ENCODE measurements around the gene CPLANE1. TPM values are rescaled to one million over a fixed set of nuclear protein-coding genes. Genes with fewer than 3 reads are reported as not detected.
"Not testable (repeated sequence)": the region's sequence is repeated elsewhere in the genome, so short reads cannot be mapped to it uniquely, and the experiment has no call there.

CPLANE1 gene
- total and polyA plus RNA-seq, 2 experiments from 2014 or later = 5.8 to 13.7 TPM

- no peaks in the 10 kb centered on the region for H3K36me3 ChIP-seq
- no peak for DNase-seq (ENCODE audit: low read depth in 1 of 2, low spot score in 1 of 2)
- H3K27me3 ChIP-seq = no peaks in the 10 kb centered on the region
- TF ChIP-seq CTCF (IDR thresholded peaks at IDR 0.05; ENCODE audit: low read depth, low read length) = no peak
- no peak overlapping the region for H3K4me3 ChIP-seq
- H3K4me1 ChIP-seq (ENCODE audit: low read depth) = peaks cover 15% of the 10 kb centered on the region
- H3K9me3 ChIP-seq (ENCODE audit: low read depth) = no peaks in the 10 kb centered on the region
- H3K27ac ChIP-seq = peak overlapping the region; percentile 2
Measured at GRCh38 chr5:37090123-37090726, 159.0 kb downstream of the CPLANE1 start.

GRCh38 chr5:37088009-37088408, 161.2 kb downstream of the CPLANE1 start:
- Histone ChIP-seq H3K27me3 (no peaks in the 10 kb centered on the region), H3K27ac (no peak overlapping the region), H3K9me3 (ENCODE audit: low read depth) (no peaks in the 10 kb centered on the region), H3K36me3 (no peaks in the 10 kb centered on the region), H3K4me1 (ENCODE audit: low read depth) (peaks cover 17% of the 10 kb centered on the region), H3K4me3 (no peak overlapping the region)
- DNase-seq (ENCODE audit: low read depth in 1 of 2, low spot score in 1 of 2) = no peak
- TF ChIP-seq CTCF (IDR thresholded peaks at IDR 0.05; ENCODE audit: low read depth, low read length) = no peak

- Histone ChIP-seq H3K4me1 (ENCODE audit: low read depth) (peaks cover 20% of the 10 kb centered on the region), H3K4me3 (no peak overlapping the region), H3K27me3 (no peaks in the 10 kb centered on the region), H3K9me3 (ENCODE audit: low read depth) (no peaks in the 10 kb centered on the region), H3K36me3 (no peaks in the 10 kb centered on the region), H3K27ac (no peak overlapping the region)
- DNase-seq (ENCODE audit: low read depth in 1 of 2, low spot score in 1 of 2) = peak in 1 of 2 donors; percentile 38
- no peak for TF ChIP-seq CTCF (IDR thresholded peaks at IDR 0.05; ENCODE audit: low read depth, low read length)
Measured at GRCh38 chr5:37086466-37087173, 162.6 kb downstream of the CPLANE1 start.

- H3K27me3 ChIP-seq; H3K27ac ChIP-seq; H3K36me3 ChIP-seq; H3K4me3 ChIP-seq; H3K9me3 ChIP-seq (ENCODE audit: low read depth); DNase-seq (ENCODE audit: low read depth in 1 of 2, low spot score in 1 of 2): not testable (repeated sequence)
- peaks cover 20% of the 10 kb centered on the region for H3K4me1 ChIP-seq (ENCODE audit: low read depth)
Measured at GRCh38 chr5:37086026-37086425, 163.2 kb downstream of the CPLANE1 start.

- not testable (repeated sequence) for H3K4me1 ChIP-seq (ENCODE audit: low read depth); H3K9me3 ChIP-seq (ENCODE audit: low read depth); H3K27ac ChIP-seq; H3K4me3 ChIP-seq; H3K27me3 ChIP-seq; DNase-seq (ENCODE audit: low read depth in 1 of 2, low spot score in 1 of 2); H3K36me3 ChIP-seq
Measured at GRCh38 chr5:37082977-37083376, 166.2 kb downstream of the CPLANE1 start.

GRCh38 chr5:37080697-37081096, 168.5 kb downstream of the CPLANE1 start:
- H3K4me1 ChIP-seq (ENCODE audit: low read depth) = peaks cover 6% of the 10 kb centered on the region
- TF ChIP-seq CTCF (IDR thresholded peaks at IDR 0.05; ENCODE audit: low read depth, low read length) = no peak
- no peak overlapping the region for H3K4me3 ChIP-seq
- H3K36me3 ChIP-seq = peaks cover 4% of the 10 kb centered on the region
- no peak for DNase-seq (ENCODE audit: low read depth in 1 of 2, low spot score in 1 of 2)
- no peaks in the 10 kb centered on the region for H3K9me3 ChIP-seq (ENCODE audit: low read depth)
- H3K27me3 ChIP-seq = no peaks in the 10 kb centered on the region
- H3K27ac ChIP-seq = no peak overlapping the region
